Gastrocnemius medialis (tissue), 4 donors: Measurements from ENCODE around the gene ADCY7. TPM values are rescaled to one million over a fixed set of nuclear protein-coding genes. Genes with fewer than 3 reads are reported as not detected.

ENCODE experiments used
- ATAC-seq, 2 donors: fragments of 150-250 bp; one replicate each; pipeline ENCODE4 v1.9.1; 2016
- DNase-seq, 2 donors: peaks; one replicate each; pipeline ENCODE4 v3.0.0-alpha.2; 2019
- H3K27ac ChIP-seq, 4 donors: fragments of 200-600 bp; sonication (generic); 1 replicate in 1 of 4; 2 replicates in 3 of 4; pipeline ENCODE4 v1.5.1; 2016 to 2018; ENCODE audit warnings: mild to moderate bottlenecking in 2 of 4, moderate library complexity in 1 of 4
- H3K27me3 ChIP-seq, 3 donors: fragments of 200-600 bp; sonication (generic) in 2 of 3; 1 replicate in 1 of 3; 2 replicates in 2 of 3; pipeline versions ENCODE4 v1.5.1 to v1.6.0; 2016 to 2019; ENCODE audit warnings: mild to moderate bottlenecking in 1 of 3, moderate library complexity in 1 of 3
- H3K36me3 ChIP-seq, 2 donors: fragments of 200-600 bp; sonication (generic) in 1 of 2; one replicate each; pipeline ENCODE4 v1.5.1; 2017 to 2018
- H3K4me1 ChIP-seq, 2 donors: fragments of 200-600 bp; sonication (generic) in 1 of 2; one replicate each; pipeline ENCODE4 v1.5.1; 2016 to 2017; ENCODE audit warnings: mild to moderate bottlenecking in 2 of 2
- H3K4me3 ChIP-seq, 4 donors: fragments of 200-600 bp; sonication (generic) in 3 of 4; 1 replicate in 1 of 4; 2 replicates in 3 of 4; pipeline ENCODE4 v1.5.1; 2016 to 2019; ENCODE audit warnings: mild to moderate bottlenecking in 2 of 4
- H3K9me3 ChIP-seq, 3 donors: fragments of 200-600 bp; sonication (generic) in 2 of 3; 1 replicate in 1 of 3; 2 replicates in 2 of 3; pipeline ENCODE4 v1.5.1; 2016 to 2019
- POLR2A ChIP-seq, 2 donors: fragments of 450-650 bp; IDR thresholded peaks; one replicate each; pipeline ENCODE4 v1.6.1; 2017; ENCODE audit warnings: antibody characterized with exemption in 2 of 2, mild to moderate bottlenecking in 2 of 2, moderate library complexity in 2 of 2
- in situ Hi-C, 4 donors: fragments of 200-750 bp; cut with MboI; loops; one replicate each; pipeline versions ENCODE4 v1.15.0 to v1.8.0; 2017; ENCODE audit warnings: low sequenced_read_pairs in 4 of 4
- intact Hi-C: fragments of 100-400 bp; cut with DNase I; formaldehyde crosslinking; loops from one replicate; pipeline ENCODE4 v1.15.1; 2023; ENCODE audit warnings: low total_unique reads
- total RNA-seq, 4 donors: library from RNA; depleted of rRNA; stranded (reverse); fragments of >200 nt; gene quantifications; one replicate each; pipeline versions ENCODE4 v1.1.0 to v1.2.3, GENCODE V29; 2016
- TF ChIP-seq, protein P1 (sequence below), 5 experiments: fragments of 450-650 bp in 3 of 5; fragments of 200-600 bp in 2 of 5; sonication (generic) in 2 of 5; IDR thresholded peaks in 4 of 5; conservative IDR thresholded peaks in 1 of 5; 1 replicate in 4 of 5; 2 replicates in 1 of 5; pipeline ENCODE4 v1.5.1; 2016 to 2019; ENCODE audit warnings: antibody characterized with exemption in 5 of 5, mild to moderate bottlenecking in 3 of 5, moderate library complexity in 3 of 5

ADCY7 gene
- total RNA-seq, 4 donors from 2014 or later, result 0.90 to 7.3 (median 2.6) TPM

DNA sequence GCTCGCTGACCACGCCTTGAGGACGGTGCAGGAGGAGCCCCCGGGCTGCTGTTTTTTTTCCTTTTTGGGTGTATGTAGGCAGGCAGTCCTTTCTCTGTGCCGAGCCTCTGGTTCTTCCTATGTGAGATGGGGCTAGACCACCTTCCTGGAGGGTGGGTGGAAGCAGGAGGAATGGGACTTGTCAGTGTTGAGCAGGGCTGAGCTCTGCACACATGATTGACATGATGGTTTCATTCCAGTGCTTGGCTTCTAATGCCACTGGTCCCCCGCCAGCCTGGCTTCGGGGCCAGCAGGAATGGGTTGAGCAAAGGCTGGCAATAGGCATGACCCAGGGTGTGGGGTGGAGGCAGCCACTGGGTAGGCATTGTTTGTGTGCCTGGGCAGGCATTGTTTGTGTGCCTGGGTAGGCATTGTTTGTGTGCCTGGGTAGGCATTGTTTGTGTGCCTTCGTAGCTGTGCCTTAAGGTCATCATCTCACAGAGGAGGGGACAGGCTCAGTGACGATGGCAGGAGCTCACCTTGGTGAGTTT, 14.2 kb upstream of the ADCY7 start:
- ATAC-seq (peak in 1 of 2 donors; percentile 44), DNase-seq (no peak)
- H3K36me3 ChIP-seq, result no peaks in the 10 kb centered on the region
- in situ Hi-C loops, result no loop called here
- H3K27ac ChIP-seq, result peak overlapping the region in 1 of 4 donors; percentile 13
- no peaks in the 10 kb centered on the region for H3K9me3 ChIP-seq
- no peak for TF ChIP-seq POLR2A (IDR thresholded peaks at IDR 0.05)
- TF ChIP-seq, protein P1, sequence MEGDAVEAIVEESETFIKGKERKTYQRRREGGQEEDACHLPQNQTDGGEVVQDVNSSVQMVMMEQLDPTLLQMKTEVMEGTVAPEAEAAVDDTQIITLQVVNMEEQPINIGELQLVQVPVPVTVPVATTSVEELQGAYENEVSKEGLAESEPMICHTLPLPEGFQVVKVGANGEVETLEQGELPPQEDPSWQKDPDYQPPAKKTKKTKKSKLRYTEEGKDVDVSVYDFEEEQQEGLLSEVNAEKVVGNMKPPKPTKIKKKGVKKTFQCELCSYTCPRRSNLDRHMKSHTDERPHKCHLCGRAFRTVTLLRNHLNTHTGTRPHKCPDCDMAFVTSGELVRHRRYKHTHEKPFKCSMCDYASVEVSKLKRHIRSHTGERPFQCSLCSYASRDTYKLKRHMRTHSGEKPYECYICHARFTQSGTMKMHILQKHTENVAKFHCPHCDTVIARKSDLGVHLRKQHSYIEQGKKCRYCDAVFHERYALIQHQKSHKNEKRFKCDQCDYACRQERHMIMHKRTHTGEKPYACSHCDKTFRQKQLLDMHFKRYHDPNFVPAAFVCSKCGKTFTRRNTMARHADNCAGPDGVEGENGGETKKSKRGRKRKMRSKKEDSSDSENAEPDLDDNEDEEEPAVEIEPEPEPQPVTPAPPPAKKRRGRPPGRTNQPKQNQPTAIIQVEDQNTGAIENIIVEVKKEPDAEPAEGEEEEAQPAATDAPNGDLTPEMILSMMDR (IDR thresholded peaks at IDR 0.05 in 4 of 5, conservative IDR thresholded peaks at IDR 0.05 in 1 of 5), result no peak
- peaks cover 0 to 4% of the 10 kb centered on the region in 2 donors for H3K4me1 ChIP-seq
- intact Hi-C loops, result no loop called here
- peaks cover 0 to 6% (median 3%) of the 10 kb centered on the region in 3 donors for H3K27me3 ChIP-seq
- H3K4me3 ChIP-seq, result no peak overlapping the region

GRCh38 chr16:50252874-50253513, 13.4 kb upstream of the ADCY7 start:
- ATAC-seq (no peak), DNase-seq (no peak)
- Histone ChIP-seq H3K4me1 (peaks cover 0 to 4% of the 10 kb centered on the region in 2 donors), H3K27ac (peak overlapping the region in 1 of 4 donors; percentile 13), H3K36me3 (no peaks in the 10 kb centered on the region), H3K9me3 (no peaks in the 10 kb centered on the region), H3K27me3 (peaks cover 0 to 6% (median 3%) of the 10 kb centered on the region in 3 donors), H3K4me3 (no peak overlapping the region)
- in situ Hi-C loops (no loop called here), intact Hi-C loops (no loop called here)
- no peak for TF ChIP-seq POLR2A (IDR thresholded peaks at IDR 0.05)
- TF ChIP-seq, protein P1 (IDR thresholded peaks at IDR 0.05 in 4 of 5, conservative IDR thresholded peaks at IDR 0.05 in 1 of 5), result no peak

GRCh38 chr16:50253514-50253910, 12.8 kb upstream of the ADCY7 start:
- no peaks in the 10 kb centered on the region for H3K36me3 ChIP-seq
- H3K27ac ChIP-seq, result no peak overlapping the region
- no peak for ATAC-seq
- peaks cover 0 to 4% of the 10 kb centered on the region in 2 donors for H3K4me1 ChIP-seq
- intact Hi-C loops, result no loop called here
- in situ Hi-C loops, result no loop called here
- no peak overlapping the region for H3K4me3 ChIP-seq
- H3K9me3 ChIP-seq, result no peaks in the 10 kb centered on the region
- no peak for DNase-seq
- TF ChIP-seq, protein P1 (IDR thresholded peaks at IDR 0.05 in 4 of 5, conservative IDR thresholded peaks at IDR 0.05 in 1 of 5), result no peak
- no peak for TF ChIP-seq POLR2A (IDR thresholded peaks at IDR 0.05)
- peaks cover 0 to 6% (median 3%) of the 10 kb centered on the region in 3 donors for H3K27me3 ChIP-seq

GRCh38 chr16:50254072-50254471, 12.3 kb upstream of the ADCY7 start:
- no peak for DNase-seq
- Histone ChIP-seq H3K9me3 (no peaks in the 10 kb centered on the region), H3K4me3 (no peak overlapping the region), H3K4me1 (peaks cover 0 to 6% of the 10 kb centered on the region in 2 donors), H3K27me3 (peaks cover 0 to 6% (median 5%) of the 10 kb centered on the region in 3 donors), H3K27ac (no peak overlapping the region), H3K36me3 (no peaks in the 10 kb centered on the region)
- intact Hi-C loops, result no loop called here
- no peak for TF ChIP-seq POLR2A (IDR thresholded peaks at IDR 0.05)
- TF ChIP-seq, protein P1 (IDR thresholded peaks at IDR 0.05 in 4 of 5, conservative IDR thresholded peaks at IDR 0.05 in 1 of 5), result no peak
- in situ Hi-C loops, result no loop called here
- ATAC-seq, result no peak
